Measurements from ENCODE around the gene C21orf91.

The C21orf91 gene

DNA sequence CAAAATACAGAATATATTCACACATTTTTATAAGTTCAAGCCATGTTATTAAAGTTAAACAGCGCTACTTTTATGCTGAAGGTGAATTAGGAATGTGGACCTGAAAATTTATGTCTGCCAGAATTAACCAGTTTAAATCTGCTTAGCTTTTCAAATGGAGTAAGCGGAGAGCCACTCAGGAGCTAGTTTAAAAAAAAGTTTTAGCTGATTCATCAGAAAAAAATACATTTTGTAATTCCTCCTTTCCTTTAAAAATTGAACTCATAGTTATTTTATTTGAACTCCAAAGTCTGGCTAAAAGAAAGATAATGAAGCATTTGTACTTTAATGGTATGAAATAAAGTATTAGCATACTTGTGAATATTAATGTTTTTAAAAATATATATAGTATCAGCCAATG lies 21.2 kb downstream of the C21orf91 start:
- no peak for DNase-seq (ENCODE audit: low read depth in 2 of 2)

DNA sequence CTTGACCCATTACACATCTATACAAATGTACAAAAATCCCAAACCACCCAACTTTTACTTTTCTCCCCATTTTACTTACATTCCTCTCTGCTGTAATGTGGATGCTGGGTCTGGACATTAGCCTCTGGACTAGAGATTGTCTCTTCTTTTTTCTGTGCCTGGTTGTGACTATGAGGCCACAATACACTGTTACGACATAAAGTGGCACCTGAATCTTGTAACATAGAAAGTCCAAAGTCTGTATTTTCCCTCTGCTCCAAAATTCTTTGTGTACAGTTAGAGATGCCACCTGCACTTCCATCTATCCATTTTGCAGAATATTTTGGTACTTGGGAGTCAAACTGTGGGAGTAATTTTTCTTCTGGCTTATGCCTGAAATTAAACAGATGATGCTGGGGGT lies 22.7 kb downstream of the C21orf91 start:
- DNase-seq (ENCODE audit: low read depth in 2 of 2) = no peak

DNA sequence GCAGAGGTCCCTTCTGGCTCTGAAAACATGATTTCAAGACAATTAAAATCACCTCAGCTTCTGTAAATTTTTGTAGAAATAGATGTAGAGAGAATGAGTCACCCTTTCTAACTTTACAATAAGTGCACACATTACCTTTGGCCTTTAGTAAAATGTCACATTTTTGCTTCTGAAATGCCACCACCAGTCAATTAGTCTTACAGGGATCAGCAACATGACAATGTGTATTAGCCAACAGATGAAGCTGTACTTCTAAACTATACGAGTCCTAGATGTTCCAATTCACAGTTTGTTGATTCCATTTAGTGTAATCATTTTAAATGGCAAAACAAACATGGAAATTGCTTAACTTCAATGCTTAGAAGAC lies 23.1 kb downstream of the C21orf91 start:
- DNase-seq (ENCODE audit: low read depth in 2 of 2) = no peak

DNA sequence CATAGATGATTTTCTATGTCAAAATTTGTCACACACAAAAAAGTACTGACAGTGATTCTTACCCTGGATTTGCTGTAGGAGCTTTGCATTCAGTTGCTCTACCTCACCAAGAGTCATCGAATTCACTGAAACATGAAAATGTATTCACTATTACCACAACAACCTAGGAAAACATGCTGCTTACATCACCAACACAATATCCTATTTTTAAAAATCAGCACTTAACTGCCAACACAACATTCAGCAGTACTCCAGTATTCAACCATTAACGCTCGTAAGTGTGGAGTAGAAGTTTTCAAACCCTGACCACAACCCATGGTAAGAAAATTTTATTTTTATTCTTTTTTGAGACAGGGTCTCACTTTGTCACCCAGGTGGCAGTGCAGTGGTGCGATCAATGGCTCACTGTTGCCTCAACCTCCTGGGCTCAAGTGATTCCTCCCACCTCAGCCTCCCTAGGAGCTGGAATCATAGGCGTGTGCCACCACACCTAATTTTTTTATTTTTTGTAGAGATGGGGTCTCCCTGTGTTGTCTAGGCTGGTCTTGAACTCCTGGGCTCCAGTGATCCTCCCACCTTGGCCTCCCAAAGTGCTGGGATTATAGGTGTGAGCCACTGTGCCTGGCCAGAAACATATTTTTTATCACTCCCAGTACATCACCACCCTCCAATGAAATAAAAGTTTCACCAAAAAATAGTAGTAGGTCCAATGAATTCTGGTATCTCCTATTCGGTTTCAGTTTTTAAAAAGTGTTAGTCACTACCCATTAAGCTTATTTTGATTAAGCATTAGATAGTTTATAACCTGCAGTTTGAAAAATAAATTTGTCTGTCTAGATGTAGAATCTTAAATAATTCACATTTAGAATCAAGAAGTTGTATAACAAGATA lies 23.8 kb downstream of the C21orf91 start:
- no peak for DNase-seq (ENCODE audit: low read depth in 2 of 2)

DNA sequence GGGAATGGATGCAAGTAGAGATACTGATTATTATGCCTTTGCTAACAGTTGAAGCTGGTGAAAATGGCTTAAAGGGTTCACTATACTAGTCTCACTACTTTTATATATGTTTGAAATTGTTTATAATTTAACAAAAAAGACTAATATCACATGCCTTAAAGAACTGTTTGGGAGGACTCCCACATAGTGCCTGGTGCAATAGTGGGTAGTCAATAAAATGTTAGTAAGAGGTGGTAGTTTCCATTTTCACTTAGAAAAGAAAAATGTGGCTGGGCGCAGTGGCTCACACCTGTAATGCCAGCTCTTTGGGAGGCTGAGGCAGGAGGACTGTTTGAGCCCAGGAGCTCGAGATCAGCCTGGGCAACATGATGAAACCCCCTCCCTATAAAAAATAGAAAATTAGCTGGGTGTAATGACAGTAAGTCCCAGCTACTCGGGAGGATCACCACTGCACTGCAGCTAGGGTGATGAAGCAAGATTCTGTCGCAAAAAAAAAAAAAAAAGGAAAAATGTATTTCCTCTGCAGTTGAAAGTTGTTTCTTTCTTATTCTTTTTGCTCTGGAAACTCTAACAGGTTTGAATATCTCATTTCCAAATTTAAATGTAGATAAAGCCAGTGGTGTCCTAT lies 24.5 kb downstream of the C21orf91 start:
- no peak for DNase-seq (ENCODE audit: low read depth in 2 of 2)

DNA sequence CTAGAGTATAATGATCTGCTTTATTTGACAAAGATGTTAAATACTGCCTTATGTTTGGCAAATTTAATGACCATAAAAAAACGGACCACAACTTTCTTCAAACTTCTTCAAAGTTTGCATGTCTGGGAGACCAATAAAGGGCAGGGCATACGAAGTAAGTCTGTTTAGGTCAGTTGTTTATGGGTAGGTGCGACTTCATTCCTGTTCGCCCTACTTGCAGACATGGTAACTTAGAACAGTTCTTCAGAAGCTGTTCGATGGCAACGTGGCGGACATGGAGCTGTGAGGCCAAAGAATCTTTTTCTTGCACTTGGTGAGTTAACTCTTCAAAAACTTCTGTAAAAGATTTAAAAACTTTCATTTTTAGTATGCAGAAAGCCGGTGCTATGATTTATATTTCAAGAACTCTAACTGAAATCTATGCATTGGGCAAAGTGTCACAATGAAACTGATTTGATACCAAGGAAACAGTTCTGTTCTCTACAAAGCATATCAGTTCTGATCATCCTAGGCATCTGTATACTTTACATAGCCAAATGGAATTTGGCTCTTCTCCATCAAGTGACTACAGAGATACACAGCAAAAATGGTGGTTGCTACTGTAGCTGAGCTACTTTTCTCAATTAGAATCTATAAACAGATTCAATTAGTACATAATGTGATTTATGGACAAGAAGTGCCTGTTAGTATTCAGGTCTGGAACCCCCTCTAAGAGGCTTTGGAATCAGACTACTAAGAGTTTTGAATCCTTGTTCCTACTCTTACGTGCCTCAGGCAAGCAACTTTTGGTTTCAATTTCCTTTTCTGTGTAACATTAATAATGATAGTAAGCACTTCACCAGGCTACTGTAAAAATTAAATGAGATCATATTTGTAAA lies 25.7 kb downstream of the C21orf91 start:
- no peak for DNase-seq (ENCODE audit: low read depth in 2 of 2)

DNA sequence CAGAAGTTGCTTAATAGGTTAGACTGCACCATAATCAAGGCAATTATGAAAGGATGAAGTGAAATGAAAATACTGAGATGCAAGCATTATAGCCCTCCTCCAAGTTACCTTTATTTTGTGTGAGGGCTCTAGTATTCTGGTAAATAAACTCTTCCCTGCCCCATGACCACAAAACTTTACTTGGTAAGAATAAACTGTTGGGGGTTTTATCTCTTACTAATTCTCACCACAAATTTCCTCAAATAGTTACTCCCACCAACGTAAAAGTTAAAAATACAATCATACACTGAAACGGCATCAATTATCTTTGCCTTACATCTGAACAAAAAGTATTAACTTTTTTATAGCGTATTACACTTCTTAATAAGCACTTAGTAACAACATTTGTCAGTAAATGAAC lies 29.5 kb downstream of the C21orf91 start:
- DNase-seq (ENCODE audit: low read depth in 2 of 2) = no peak

DNA sequence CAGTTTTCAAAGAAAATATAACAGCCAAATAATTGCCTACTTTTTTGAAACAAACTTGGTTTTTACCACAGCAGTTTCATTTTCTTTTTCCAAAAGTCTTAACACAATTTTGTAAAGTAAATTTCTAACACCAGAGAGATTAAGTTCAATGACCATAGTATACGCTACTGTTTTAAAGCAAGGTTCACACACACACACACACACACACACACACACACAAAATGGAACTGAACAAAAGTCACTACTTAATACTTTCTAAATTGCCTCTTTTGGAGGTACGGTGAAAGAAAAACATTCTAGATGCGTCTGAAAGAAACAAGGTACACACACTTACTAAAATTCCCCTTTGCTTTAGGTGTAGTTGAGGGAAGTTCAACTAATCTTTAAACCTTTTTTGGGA lies 30.1 kb downstream of the C21orf91 start:
- no peak for DNase-seq (ENCODE audit: low read depth in 2 of 2)

DNA sequence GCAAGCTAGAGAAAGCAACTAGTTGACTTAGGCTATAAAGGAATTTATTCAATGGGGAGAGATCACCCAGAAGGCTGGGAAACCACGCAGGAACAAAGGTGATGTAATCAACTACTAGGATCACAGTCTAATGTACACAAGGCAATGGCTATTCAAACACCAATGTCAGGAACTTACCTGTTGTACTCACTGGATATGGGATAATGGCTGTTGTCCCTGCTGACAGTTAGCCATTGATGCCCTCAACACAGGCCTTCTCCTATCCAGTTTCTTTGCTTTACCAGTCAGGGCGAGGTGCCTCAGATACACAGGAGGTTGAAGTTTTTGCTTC lies 32.3 kb downstream of the C21orf91 start:
- DNase-seq (ENCODE audit: low read depth in 2 of 2) = no peak

DNA sequence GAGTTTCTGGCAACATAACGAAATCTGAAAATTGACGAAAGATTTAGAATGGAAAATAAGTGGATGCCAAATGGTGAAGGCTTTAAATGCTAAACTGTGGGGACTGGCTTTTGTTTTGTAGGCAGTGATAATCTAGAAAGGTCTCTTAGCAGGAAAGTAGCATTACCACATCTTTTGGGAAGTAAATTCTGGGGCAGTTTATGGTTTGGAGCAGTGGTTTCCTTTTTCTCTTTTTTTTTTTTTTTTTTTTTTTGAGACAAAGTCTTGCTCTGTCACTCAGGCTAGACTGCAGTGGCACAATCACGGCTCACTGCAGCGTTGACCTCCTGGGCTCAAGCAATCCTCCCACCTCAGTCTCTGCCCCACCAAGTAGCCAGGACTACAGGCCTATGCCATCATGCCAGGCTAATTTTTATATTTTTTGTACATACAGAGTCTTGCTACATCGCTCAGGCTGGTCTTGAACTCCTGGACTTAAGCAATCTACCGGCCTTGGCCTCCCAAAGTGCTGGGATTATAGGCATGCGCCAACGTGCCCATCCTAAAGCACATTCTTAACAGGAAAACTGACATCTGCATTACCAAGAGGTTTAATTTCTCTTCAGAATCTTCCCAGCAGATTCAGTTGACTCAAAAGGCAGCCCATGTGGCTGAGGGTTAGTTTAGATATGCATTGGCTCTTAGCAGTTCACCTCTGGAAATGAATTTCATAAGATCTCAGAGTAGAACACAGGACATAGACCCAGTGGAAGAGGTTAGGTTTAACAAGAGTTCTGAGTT lies 32.9 kb downstream of the C21orf91 start:
- DNase-seq (ENCODE audit: low read depth in 2 of 2) = no peak

DNA sequence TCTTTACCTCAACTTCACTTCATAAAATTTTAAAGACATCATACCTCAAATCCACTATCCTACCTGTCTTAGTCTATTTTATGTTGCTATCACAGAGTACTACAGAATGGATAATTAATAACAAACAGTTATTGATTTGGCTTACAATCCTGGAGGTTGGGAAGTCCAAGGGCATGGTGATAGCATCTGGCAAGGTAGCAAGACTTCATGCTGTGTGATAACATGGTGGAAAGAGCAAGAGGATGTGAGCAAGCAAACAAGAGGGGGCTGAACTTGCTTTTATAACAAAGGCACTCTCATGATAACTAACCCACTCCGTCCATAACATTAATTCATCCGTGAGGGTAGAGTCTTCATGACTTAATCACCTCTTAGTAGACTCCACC lies 33.8 kb downstream of the C21orf91 start:
- no peak for DNase-seq (ENCODE audit: low read depth in 2 of 2)

DNA sequence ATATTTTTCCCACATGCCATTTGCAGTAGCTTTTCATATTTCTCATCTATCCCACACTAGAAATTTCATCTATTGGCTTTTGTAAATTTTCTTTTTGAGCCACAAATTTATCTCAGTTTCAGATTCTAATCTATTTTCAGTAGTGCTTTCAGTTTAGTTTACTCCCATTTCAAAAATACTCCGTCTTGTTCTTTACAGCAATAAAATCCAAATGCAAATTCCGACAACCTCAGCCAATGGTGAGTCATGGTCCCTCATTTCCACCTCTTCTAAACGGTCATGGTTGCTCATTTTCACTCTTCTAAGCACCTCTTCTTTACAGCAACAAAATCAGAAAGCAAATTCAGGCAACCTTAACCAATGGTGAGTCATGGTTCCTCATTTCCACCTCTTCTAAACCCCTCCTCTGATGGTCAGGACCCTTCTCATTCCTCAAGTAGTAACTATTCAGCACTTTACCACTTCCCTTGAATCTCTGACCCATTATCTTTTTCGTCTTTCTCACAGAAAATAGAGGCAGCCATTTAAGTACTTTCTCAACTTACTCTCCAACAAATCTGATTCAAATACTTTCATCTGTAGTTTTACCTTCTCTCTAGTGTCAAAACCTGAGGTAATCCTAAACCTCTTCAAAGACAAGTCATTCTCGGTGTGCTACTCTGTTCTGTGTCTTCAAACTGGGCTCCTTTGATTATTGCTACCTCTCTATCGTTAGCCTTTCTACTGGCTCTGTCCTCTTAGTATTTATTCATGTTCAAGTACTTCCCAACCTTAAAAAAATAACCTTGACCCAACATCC lies 34.4 kb downstream of the C21orf91 start:
- DNase-seq (ENCODE audit: low read depth in 2 of 2) = no peak

DNA sequence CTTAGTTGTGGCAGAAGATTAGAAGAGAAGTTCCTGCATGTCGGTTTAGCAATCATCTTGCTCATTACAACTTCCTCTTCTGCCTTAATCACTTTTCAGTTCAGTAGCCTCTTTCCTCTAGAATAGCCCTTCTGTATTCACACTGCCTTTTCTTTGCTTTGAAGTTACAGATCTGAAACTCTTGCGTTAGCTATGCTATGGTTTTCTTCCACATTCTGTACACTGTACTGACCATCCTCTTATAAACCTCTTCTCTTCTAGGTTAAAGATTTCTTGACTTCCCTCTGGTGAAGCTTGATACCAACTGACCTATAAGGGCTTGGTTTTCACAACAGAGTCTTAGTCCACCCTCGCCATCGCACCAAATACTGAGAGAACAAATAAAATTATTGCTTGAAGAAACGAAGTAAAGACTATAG lies 35.0 kb downstream of the C21orf91 start:
- DNase-seq (ENCODE audit: low read depth in 2 of 2) = no peak

DNA sequence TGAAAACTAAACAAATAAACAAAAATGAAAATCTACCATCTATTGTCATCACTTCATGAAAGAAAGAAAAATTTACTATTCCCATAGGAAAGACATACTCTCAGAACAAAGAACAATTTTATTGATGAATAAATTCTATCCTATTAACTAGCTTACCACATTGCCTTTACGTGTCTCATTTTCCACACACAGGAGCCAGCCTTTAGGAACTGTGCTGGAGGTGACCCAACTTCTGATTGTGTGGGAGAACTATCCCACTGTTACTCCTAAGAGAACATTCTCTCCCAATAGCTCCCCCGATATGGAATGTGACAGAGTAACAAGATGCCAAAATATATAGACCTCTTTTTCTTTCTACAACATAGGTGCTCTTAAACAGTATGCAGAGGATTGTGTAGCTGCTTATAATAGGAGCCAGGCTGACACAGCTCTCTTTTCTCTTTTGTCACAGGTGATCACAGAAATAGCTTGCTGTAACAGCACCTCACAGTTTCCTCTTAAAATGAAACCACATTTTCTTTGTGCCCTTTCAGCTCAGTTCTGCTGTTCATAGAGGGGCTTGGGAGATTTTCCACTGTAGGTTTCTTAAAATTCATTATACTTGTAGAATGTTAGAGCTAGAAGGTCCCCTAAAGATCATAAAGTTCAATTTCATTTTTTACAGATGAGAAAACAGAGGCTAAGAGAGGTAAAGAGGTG lies 35.5 kb downstream of the C21orf91 start:
- no peak for DNase-seq (ENCODE audit: low read depth in 2 of 2)

DNA sequence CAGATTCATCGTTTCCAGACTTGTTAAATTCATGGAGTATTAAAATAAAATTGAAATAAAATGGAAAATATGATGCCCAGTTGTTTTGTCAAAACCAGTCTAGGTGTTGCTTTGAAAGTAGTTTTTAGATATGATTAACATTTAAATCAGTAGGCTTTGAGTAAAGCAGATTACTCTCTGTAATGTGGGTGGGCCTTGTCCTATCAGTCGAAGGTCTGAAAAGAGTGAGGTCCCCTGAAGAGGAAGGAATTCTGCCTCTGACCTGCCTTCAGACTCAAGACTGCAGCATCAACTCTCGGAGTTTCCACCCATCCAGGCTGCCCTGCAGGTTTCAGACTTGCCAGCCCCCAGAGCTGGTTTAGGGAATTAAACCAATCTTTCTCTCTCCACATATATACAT lies 36.2 kb downstream of the C21orf91 start:
- DNase-seq (ENCODE audit: low read depth in 2 of 2) = no peak

DNA sequence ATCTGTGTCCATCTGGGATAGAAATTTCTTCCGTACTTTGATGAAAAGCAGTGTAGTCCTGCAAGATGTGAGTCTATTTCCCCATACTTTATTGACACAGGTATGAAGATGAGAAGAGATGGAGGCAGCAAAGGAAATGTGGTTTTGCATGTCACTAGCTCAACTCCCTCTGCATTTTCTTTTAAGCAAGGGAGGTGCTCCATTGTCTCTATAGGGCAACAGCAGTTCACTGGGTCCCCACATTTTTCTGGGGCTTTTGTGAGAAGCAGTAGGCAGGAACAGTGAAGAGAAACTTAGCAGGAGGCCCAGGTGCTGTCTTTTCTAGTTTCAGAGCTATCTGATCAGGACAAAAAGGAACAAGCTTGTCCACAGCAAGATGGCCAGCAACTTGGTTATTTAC lies 37.1 kb downstream of the C21orf91 start:
- no peak for DNase-seq (ENCODE audit: low read depth in 2 of 2)

DNA sequence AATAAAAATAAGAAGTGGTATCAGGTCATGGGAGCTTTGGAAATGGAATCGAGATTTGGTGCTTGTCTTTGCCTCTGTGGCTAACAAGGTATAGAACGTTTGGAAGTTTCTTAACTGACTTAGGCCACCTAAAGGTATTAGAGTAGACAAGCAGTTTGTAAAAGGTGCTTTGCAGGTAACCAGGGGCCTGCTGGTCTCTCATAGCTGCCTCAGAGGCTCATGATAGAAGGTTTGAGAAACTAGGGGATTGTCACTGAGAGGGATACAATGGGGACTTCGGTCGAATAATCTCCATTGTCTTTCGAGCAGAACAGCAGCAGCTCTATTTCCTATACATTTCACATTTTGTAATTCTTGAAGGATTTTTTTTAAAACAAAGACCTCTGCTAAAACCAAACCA lies 37.6 kb downstream of the C21orf91 start:
- no peak for DNase-seq (ENCODE audit: low read depth in 2 of 2)

DNA sequence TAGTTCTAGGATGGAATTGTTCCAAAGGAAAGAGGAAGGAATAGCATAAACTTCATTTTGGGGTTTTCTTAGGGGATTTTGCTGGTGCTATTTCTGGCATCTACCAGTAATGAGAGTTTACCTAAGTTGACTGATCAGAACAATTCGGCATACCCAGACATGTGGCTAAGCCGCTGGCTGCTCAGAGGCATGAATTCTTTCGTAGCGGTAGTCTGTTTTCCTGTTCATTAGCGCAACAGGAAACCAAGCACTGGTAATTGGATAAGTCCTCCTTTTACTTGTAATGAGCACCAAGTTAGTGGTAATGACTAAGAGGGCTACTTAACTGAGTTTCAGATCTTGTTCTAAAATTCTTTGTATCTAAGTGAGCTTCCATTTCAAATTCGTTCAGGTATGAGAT lies 38.6 kb downstream of the C21orf91 start:
- DNase-seq (ENCODE audit: low read depth in 2 of 2) = no peak

DNA sequence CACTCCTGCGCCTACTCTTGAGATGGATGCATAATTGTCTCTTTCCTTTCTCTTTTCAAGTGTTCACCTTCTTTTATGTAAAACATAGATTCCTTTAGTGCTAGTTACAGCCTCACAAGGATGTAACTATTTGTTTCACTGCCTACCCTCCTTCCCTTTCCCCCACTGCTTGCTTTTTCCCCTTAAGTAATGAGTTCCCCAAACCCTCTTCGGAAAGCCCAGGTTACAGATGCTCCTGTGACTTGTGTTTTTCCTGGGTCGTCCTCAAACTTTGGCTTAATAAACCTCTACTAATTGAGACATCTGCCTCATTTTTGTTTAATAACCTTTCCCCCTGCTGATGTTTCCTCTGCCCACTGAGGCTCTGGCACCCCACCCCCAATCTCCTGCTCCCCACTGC lies 39.2 kb downstream of the C21orf91 start:
- DNase-seq (ENCODE audit: low read depth in 2 of 2) = no peak

DNA sequence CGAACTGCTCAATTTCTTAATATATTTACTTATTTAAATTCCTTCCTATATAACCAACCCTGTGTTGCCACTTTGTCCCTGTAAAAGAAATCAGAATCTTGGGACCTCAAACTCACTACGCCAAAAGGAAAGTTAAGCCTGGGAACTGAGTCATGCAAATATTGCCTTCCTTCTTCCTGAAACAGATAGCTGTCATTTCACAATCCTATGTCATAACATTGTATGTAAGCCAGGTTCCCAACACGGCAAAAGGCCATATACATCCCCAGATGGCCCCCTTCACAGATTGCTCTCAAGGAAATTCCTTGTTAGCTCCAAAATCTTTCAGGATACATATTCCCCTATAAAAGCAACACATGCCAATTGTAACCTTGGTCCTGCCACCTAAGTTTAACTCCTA lies 39.7 kb downstream of the C21orf91 start:
- DNase-seq (ENCODE audit: low read depth in 2 of 2) = no peak

All from stimulated activated CD8-positive, alpha-beta memory T cell treated with anti-CD3 and anti-CD28 coated beads, Interleukin-2, amount 100 ng/mL, for 1 hour (primary cell).